Caco-2 (cell line): ENCODE measurements around the gene NKAIN2. TPM values are rescaled to one million over a fixed set of nuclear protein-coding genes. Genes with fewer than 3 reads are reported as not detected.
A peak's percentile ranks its signal among the peaks of the same experiment; 100 is the strongest.

ENCODE experiments used
- BruUV-seq: library from RNA; stranded (reverse); fragments of 400-500 nt; replicated peaks from 2 replicates; lab custom pipeline; 2021; lab: Mats Ljungman, UMichigan
- CTCF ChIA-PET: fragments of 300-600 bp; sonication (Branson Sonifier 250); formaldehyde crosslinking; loops from one replicate; lab custom pipeline; 2022; ENCODE audit warnings: antibody characterized with exemption; lab: Charles Lee
- POLR2A ChIA-PET: fragments of 300-600 bp; sonication (Branson Sonifier 250); formaldehyde crosslinking; loops from one replicate; lab custom pipeline; 2022; ENCODE audit warnings: antibody characterized with exemption; lab: Charles Lee
- DNase-seq, 2 experiments: peaks; one replicate each; pipeline versions ENCODE4 v3.0.0 to v3.0.0-alpha.2; 2020 to 2022
- H3K27me3 ChIP-seq: replicated peaks from 2 replicates; pipeline ENCODE4 v1.6.0; 2011; ENCODE audit warnings: low read length; ENCODE audit not compliant: control insufficient read depth, insufficient read depth
- H3K36me3 ChIP-seq: 2 replicates; pipeline ENCODE4 v1.5.1; 2011; ENCODE audit warnings: low read length; ENCODE audit not compliant: control insufficient read depth, insufficient read depth
- H3K4me1 ChIP-seq: fragments of 250-450 bp; sonication (Bioruptor Pico); 2 replicates; pipeline ENCODE4 v1.5.1; 2020; ENCODE audit warnings: mild to moderate bottlenecking
- H3K4me3 ChIP-seq: 2 replicates; pipeline ENCODE4 v1.5.1; 2011; ENCODE audit warnings: low read depth, mild to moderate bottlenecking, control low read depth, low read length
- H3K9me3 ChIP-seq: fragments of 250-450 bp; sonication (Bioruptor Pico); 2 replicates; pipeline ENCODE4 v1.5.1; 2020; ENCODE audit warnings: mild to moderate bottlenecking, moderate library complexity
- H3K27ac Mint-ChIP-seq: one replicate; pipeline ENCODE4 v1.8.0; 2022; ENCODE audit warnings: mixed read lengths; ENCODE audit not compliant: unreplicated experiment
- H3K27me3 Mint-ChIP-seq: one replicate; pipeline ENCODE4 v1.8.0; 2022; ENCODE audit warnings: mixed read lengths; ENCODE audit not compliant: insufficient read depth, unreplicated experiment
- H3K36me3 Mint-ChIP-seq: one replicate; pipeline ENCODE4 v1.8.0; 2022; ENCODE audit warnings: mild to moderate bottlenecking, mixed read lengths; ENCODE audit not compliant: insufficient read depth, unreplicated experiment
- H3K4me1 Mint-ChIP-seq: one replicate; pipeline ENCODE4 v1.8.0; 2022; ENCODE audit warnings: low read depth, mixed read lengths; ENCODE audit not compliant: unreplicated experiment
- H3K4me3 Mint-ChIP-seq: one replicate; pipeline ENCODE4 v1.8.0; 2022; ENCODE audit warnings: mild to moderate bottlenecking, moderate library complexity, mixed read lengths; ENCODE audit not compliant: unreplicated experiment
- H3K9me3 Mint-ChIP-seq: one replicate; pipeline ENCODE4 v1.8.0; 2022; ENCODE audit warnings: mixed read lengths; ENCODE audit not compliant: unreplicated experiment
- CTCF ChIP-seq, 2 experiments: fragments of 200-600 bp in 1 of 2; IDR thresholded peaks; 1 replicate in 1 of 2; 2 replicates in 1 of 2; pipeline versions ENCODE4 v1.5.1 to v1.8.0; 2011 to 2022; ENCODE audit warnings: antibody characterized with exemption in 1 of 2, control low read depth in 1 of 2, inconsistent platforms in 1 of 2, low read depth in 1 of 2, low read length in 1 of 2, mild to moderate bottlenecking in 1 of 2, moderate library complexity in 1 of 2; ENCODE audit not compliant: insufficient read depth in 1 of 2, severe bottlenecking in 1 of 2, unreplicated experiment in 1 of 2
- intact Hi-C: fragments of 100-400 bp; cut with micrococcal nuclease; formaldehyde crosslinking; loops from one replicate; pipeline ENCODE4 v1.10.0; 2022; ENCODE audit not compliant: unreplicated experiment
- total RNA-seq: library from RNA; stranded (reverse); gene quantifications from 2 replicates; pipeline ENCODE4 v1.2.3, GENCODE V29; 2022

Gene NKAIN2
- total RNA-seq, 1 experiment from 2014 or later = not detected

- POLR2A ChIA-PET = no interaction called here
- Histone ChIP-seq H3K4me1 (peaks cover 20% of the 10 kb centered on the region), H3K9me3 (no peaks in the 10 kb centered on the region; the same call in 1 of the 2 replicates), H3K4me3 (no peak overlapping the region), H3K36me3 (no peaks in the 10 kb centered on the region), H3K27me3 (no peaks in the 10 kb centered on the region)
- Mint-ChIP-seq H3K9me3 (no peaks in the 10 kb centered on the region), H3K4me3 (no peak overlapping the region), H3K27me3 (peaks cover 10% of the 10 kb centered on the region), H3K27ac (no peak overlapping the region), H3K4me1 (peaks cover 10% of the 10 kb centered on the region), H3K36me3 (peaks cover 6% of the 10 kb centered on the region)
- CTCF ChIA-PET = no interaction called here
- BruUV-seq = no TSS peak
- intact Hi-C loops = no loop called here
- no peak for DNase-seq
- no peak for TF ChIP-seq CTCF (IDR thresholded peaks at IDR 0.05; ENCODE audit: insufficient read depth in 1 of 2, low read depth in 1 of 2, low read length in 1 of 2, severe bottlenecking in 1 of 2, unreplicated experiment in 1 of 2)
These were observed 33.3 kb upstream of the NKAIN2 start for GRCh38 chr6:123770247-123770949.

GRCh38 chr6:123771126-123771525 is 32.5 kb upstream of the NKAIN2 start:
- BruUV-seq = no TSS peak

GRCh38 chr6:123777563-123777962 is 26.1 kb upstream of the NKAIN2 start:
- Mint-ChIP-seq H3K36me3 (no peaks in the 10 kb centered on the region), H3K9me3 (no peaks in the 10 kb centered on the region), H3K27me3 (peaks cover 22% of the 10 kb centered on the region), H3K4me3 (no peak overlapping the region), H3K27ac (no peak overlapping the region), H3K4me1 (no peaks in the 10 kb centered on the region)
- DNase-seq = no peak
- intact Hi-C loops = no loop called here
- H3K4me3 ChIP-seq = no peak overlapping the region
- no peaks in the 10 kb centered on the region for H3K9me3 ChIP-seq
- H3K4me1 ChIP-seq = no peaks in the 10 kb centered on the region
- H3K27me3 ChIP-seq = no peaks in the 10 kb centered on the region
- no TSS peak for BruUV-seq
- no peaks in the 10 kb centered on the region for H3K36me3 ChIP-seq
- POLR2A ChIA-PET = no interaction called here
- CTCF ChIA-PET = no interaction called here
- TF ChIP-seq CTCF (IDR thresholded peaks at IDR 0.05; ENCODE audit: insufficient read depth in 1 of 2, low read depth in 1 of 2, low read length in 1 of 2, severe bottlenecking in 1 of 2, unreplicated experiment in 1 of 2) = no peak

More at GRCh38 chr6:123771126-123771525, 32.5 kb upstream of the NKAIN2 start:
- ChIA-PET POLR2A (no interaction called here), CTCF (no interaction called here)
- no peaks in the 10 kb centered on the region; the same call in 1 of the 2 replicates for H3K9me3 ChIP-seq
- no peaks in the 10 kb centered on the region for H3K9me3 Mint-ChIP-seq
- H3K36me3 ChIP-seq = no peaks in the 10 kb centered on the region
- H3K4me3 ChIP-seq = no peak overlapping the region
- H3K27me3 Mint-ChIP-seq = peaks cover 12% of the 10 kb centered on the region
- H3K4me3 Mint-ChIP-seq = no peak overlapping the region
- peaks cover 6% of the 10 kb centered on the region for H3K36me3 Mint-ChIP-seq
- peaks cover 20% of the 10 kb centered on the region for H3K4me1 ChIP-seq
- intact Hi-C loops = no loop called here
- DNase-seq = peak in 1 of 2 experiments; percentile 5
- H3K27me3 ChIP-seq = no peaks in the 10 kb centered on the region
- no peak for TF ChIP-seq CTCF (IDR thresholded peaks at IDR 0.05; ENCODE audit: insufficient read depth in 1 of 2, low read depth in 1 of 2, low read length in 1 of 2, severe bottlenecking in 1 of 2, unreplicated experiment in 1 of 2)
- peaks cover 10% of the 10 kb centered on the region for H3K4me1 Mint-ChIP-seq
- peak overlapping the region; percentile 10 for H3K27ac Mint-ChIP-seq
